T-helper 2 cell treated with Interferon-gamma antibody and Interleukin-4, amounts not matched to agents 5 μg/mL and 100 μg/mL, for 36 hours (primary cell): Measurements from ENCODE around the gene KCNAB1.

Experiments
- DNase-seq: peaks from one replicate; pipeline ENCODE4 v3.0.0; 2021; ENCODE audit warnings: low spot score
- H3K27ac Mint-ChIP-seq: one replicate; pipeline ENCODE4 v1.8.0; 2021; ENCODE audit warnings: mild to moderate bottlenecking, mixed read lengths
- H3K27me3 Mint-ChIP-seq: one replicate; pipeline ENCODE4 v1.8.0; 2021; ENCODE audit warnings: low read depth, mixed read lengths
- H3K36me3 Mint-ChIP-seq: one replicate; pipeline ENCODE4 v1.8.0; 2021; ENCODE audit warnings: low read depth, mixed read lengths
- H3K4me1 Mint-ChIP-seq: one replicate; pipeline ENCODE4 v1.8.0; 2021; ENCODE audit warnings: low read depth, mixed read lengths
- H3K4me3 Mint-ChIP-seq: one replicate; pipeline ENCODE4 v1.8.0; 2022; ENCODE audit warnings: mild to moderate bottlenecking, moderate library complexity, mixed read lengths
- H3K9me3 Mint-ChIP-seq: one replicate; pipeline ENCODE4 v1.8.0; 2021; ENCODE audit warnings: mixed read lengths

Gene KCNAB1

DNA sequence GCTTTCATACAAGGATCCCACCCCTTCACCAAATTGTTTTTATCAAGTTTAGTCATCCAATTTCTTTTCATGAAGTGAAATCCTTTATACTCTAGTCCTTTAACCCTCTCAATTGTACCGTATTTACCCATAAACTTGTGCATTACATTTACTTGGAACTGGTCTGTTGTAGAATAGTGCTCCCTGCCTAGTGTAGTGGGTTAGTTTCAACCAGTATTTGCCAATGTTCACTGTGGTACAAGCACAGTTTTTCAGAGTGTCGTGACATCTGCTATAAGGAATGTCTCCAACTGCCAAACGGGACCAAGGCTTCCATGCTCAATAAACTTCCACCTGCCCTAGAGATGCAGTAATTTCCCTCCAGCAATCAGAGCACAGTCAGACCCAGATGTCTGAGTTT is 211.9 kb downstream of the KCNAB1 start:
- peaks cover 2% of the 10 kb centered on the region for H3K27me3 Mint-ChIP-seq
- H3K27ac Mint-ChIP-seq, result no peak overlapping the region
- DNase-seq, result no peak
- H3K4me3 Mint-ChIP-seq, result no peak overlapping the region
- no peaks in the 10 kb centered on the region for H3K36me3 Mint-ChIP-seq
- no peaks in the 10 kb centered on the region for H3K4me1 Mint-ChIP-seq
- H3K9me3 Mint-ChIP-seq, result no peaks in the 10 kb centered on the region

DNA sequence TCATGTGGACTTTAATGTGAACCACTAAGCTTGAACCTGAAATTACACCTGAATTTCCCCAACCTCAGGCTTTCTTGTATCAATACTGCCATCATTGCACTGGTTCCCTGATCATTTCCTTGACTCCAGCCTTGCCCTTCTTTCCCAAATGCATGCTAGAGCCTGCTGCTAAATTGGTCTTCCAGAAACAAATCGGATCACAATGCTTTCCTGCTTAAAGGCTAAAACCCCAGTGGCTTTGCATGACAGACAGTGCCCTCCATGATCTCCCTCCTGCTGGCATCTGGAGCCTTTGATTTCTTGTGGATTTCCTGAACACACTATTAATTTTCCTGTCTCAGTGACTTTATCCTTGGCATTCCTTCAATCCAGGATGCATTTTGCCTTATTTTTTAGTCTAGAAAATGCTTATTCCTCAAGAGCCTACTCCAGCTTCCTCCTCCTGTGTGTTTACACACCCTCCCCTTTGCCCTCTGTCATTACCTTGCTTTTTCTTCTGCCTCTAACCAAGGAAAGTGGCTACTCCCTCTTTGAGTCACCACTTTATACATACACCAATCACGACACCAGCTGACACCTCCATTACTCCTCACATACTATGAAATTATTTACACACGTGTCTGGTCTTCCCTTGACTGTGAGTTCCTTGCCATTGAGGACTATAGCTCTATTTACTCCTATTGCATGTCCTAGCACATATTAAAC is 214.6 kb downstream of the KCNAB1 start:
- H3K4me1 Mint-ChIP-seq, result no peaks in the 10 kb centered on the region
- H3K27me3 Mint-ChIP-seq, result peaks cover 2% of the 10 kb centered on the region
- H3K27ac Mint-ChIP-seq, result no peak overlapping the region
- no peaks in the 10 kb centered on the region for H3K9me3 Mint-ChIP-seq
- no peak for DNase-seq
- no peak overlapping the region for H3K4me3 Mint-ChIP-seq
- H3K36me3 Mint-ChIP-seq, result no peaks in the 10 kb centered on the region

DNA sequence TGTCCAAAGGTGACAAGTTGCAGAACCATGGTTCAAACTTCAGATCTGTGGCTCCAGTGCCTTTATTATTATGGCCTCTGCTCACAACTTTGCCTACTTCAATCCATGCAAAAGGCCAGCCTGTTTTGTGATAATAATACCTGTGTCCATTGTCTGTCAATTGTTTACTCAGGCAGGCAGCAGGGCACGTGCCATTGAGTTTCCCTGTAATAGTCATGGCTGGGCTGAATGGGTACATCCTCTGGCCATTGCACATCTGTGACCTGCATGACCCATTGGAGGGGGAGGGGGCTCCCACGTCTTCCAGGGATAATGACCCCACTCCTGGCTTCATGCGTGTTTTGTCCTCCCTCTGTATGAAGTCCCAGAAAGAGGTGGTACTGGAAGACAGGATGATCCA is 219.1 kb downstream of the KCNAB1 start:
- no peak for DNase-seq
- Mint-ChIP-seq H3K27me3 (no peaks in the 10 kb centered on the region), H3K36me3 (no peaks in the 10 kb centered on the region), H3K4me3 (no peak overlapping the region), H3K4me1 (no peaks in the 10 kb centered on the region), H3K27ac (no peak overlapping the region), H3K9me3 (no peaks in the 10 kb centered on the region)

DNA sequence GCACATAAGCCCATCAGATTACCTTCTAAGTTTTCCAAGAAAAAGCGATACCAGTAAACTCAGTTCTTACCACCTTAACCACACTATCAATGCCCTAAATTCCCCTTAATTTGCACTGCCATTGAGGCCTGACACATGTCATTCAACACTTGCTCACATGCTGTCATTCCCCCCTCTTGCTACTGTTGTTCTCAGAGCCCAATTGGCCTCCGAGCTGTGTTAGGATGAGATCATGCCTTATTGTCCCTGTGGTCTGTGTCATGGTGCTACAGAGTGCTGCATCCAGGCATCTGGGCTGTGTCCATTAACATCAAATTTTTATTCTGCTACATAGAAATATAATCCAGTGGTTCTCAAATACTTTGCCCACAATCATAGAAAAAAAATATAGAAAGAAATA is 221.0 kb downstream of the KCNAB1 start:
- Mint-ChIP-seq H3K4me1 (no peaks in the 10 kb centered on the region), H3K36me3 (no peaks in the 10 kb centered on the region), H3K9me3 (no peaks in the 10 kb centered on the region), H3K27me3 (peaks cover 3% of the 10 kb centered on the region), H3K27ac (no peak overlapping the region), H3K4me3 (no peak overlapping the region)
- no peak for DNase-seq

DNA sequence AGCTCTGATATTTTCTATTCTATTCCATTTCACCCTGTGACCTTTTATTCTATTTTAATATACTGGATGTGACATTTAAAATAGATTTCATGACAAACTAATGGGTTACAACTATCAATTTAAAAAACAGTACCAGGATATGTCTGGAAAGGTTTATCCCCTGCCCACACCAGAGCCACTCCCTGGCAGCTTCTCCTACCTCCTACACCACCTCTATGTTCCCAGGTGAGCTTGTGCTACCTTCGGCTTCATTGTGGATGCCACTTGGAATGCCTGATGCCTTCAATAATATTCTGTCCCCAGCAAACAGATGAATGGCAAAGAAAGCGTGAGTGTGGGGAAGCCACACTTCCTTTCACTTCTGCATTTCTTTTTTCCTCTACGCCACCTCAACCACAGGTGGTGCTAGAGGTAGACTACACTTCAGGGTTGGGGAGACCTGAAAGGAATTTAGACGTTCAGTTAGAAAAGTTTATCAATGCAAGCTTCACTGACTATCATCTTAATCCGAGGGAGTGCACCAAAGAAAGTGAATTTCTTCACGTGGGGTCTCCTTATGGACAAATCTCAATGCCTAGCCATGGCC is 221.5 kb downstream of the KCNAB1 start:
- Mint-ChIP-seq H3K36me3 (no peaks in the 10 kb centered on the region), H3K4me3 (no peak overlapping the region), H3K9me3 (no peaks in the 10 kb centered on the region), H3K27ac (no peak overlapping the region), H3K27me3 (peaks cover 4% of the 10 kb centered on the region), H3K4me1 (no peaks in the 10 kb centered on the region)
- DNase-seq, result no peak

DNA sequence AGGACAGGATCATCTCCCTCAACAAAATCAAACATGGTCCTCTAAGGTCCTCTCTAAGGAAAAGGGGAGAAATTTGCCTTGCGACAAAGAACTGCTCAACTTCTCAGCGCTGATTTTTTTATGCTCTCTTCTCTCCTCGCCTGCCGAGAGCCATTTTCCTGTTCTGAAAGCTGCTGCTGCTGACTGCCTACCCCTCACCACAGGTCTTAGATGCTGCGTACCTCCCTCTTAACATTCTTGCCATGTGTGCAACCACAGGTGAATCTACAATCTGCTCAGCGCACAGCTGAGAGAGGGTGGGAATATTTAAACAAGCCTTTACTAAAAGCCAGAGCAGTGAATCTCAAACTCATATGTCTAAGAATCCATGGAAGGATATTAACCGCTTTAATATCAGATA is 223.8 kb downstream of the KCNAB1 start:
- H3K27me3 Mint-ChIP-seq, result peaks cover 4% of the 10 kb centered on the region
- DNase-seq, result no peak
- no peaks in the 10 kb centered on the region for H3K4me1 Mint-ChIP-seq

DNA sequence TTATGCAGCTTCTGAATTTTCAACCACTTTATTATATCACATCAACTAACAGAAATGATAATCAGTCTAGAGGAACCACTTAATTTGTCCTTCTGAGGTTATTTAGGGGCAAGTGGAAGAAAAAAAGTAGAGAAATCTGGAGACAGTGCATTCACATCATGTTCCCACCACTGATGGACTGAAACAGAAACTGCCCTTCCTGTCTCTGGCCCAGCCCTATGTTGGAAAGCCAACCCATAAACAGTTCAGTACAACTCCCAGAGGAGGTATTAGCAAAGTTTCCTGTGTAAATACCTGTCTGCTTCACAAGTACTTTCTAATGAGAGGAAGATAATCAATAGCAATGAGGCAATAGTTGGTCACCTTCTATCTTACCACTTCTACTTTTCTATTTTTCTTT is 228.7 kb downstream of the KCNAB1 start:
- no peaks in the 10 kb centered on the region for H3K36me3 Mint-ChIP-seq
- peaks cover 4% of the 10 kb centered on the region for H3K27me3 Mint-ChIP-seq
- no peak for DNase-seq
- peaks cover 3% of the 10 kb centered on the region for H3K4me1 Mint-ChIP-seq
- H3K9me3 Mint-ChIP-seq, result no peaks in the 10 kb centered on the region
- H3K27ac Mint-ChIP-seq, result no peak overlapping the region
- H3K4me3 Mint-ChIP-seq, result no peak overlapping the region

More for the DNA sequence above, 223.8 kb downstream of the KCNAB1 start:
- Mint-ChIP-seq H3K36me3 (no peaks in the 10 kb centered on the region), H3K27ac (no peak overlapping the region), H3K4me3 (no peak overlapping the region), H3K9me3 (no peaks in the 10 kb centered on the region)

DNA sequence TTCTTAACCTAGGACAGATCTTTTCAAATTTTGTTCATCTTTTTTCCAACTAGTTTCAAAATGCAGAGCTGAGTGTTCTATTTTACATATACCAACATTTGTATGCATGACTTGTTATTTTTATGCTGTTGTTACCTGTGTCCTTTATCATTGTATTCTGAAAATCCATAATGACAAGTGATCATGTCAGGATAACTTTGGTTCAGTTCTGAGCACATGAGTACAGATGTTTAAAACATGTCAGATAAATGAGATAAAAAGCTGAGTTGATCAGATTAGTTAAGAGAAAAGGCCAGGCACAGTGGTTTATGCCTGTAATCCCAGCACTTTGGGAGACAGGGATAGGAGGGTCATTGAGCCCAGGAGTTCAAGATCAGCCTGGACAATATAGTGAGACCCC is 229.6 kb downstream of the KCNAB1 start:
- no peak for DNase-seq
- Mint-ChIP-seq H3K4me3 (no peak overlapping the region), H3K36me3 (no peaks in the 10 kb centered on the region), H3K4me1 (peaks cover 3% of the 10 kb centered on the region), H3K27ac (no peak overlapping the region), H3K9me3 (no peaks in the 10 kb centered on the region), H3K27me3 (peaks cover 4% of the 10 kb centered on the region)

DNA sequence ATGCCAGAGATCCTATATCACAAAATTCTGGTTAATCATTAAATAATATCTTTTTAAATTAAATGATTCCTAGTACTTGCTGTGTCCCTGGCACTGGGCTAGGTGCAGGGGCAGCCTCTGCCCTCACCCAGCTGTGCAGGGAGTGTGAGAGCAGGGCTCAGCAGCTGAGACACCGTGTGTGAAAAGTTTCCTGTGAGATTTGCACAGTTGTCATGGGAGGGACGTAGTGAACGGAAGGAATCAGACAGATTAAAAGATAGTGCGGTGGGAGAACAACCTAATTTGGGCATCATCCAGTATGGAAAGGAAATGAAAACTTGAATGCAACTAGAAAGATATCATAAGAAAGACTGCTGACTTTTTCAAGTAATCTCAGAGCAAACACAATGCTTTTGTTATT is 230.4 kb downstream of the KCNAB1 start:
- Mint-ChIP-seq H3K27me3 (peaks cover 5% of the 10 kb centered on the region), H3K9me3 (no peaks in the 10 kb centered on the region), H3K4me1 (peaks cover 3% of the 10 kb centered on the region), H3K36me3 (no peaks in the 10 kb centered on the region), H3K4me3 (no peak overlapping the region), H3K27ac (no peak overlapping the region)
- no peak for DNase-seq

DNA sequence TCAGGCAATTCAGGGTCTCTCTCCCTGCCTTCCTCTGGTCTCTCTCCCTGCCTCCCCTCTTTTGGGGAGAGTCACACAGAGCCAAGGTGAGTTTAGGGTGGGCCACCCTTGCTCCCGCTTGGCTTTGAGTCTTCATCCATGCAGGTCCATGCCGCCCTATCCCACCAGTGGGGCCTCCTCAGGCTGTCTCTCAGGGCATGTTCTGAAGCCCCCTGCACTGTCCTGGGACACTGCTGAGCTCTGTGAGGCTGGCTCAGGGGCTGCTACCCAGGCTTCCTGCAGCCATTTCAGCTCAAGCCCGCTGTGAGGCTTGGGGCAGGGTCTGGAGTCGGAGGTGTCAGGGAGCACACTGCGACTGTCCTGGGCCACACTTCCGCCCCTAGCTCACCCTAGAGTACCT is 231.4 kb downstream of the KCNAB1 start:
- Mint-ChIP-seq H3K4me1 (peaks cover 3% of the 10 kb centered on the region), H3K27ac (no peak overlapping the region), H3K36me3 (no peaks in the 10 kb centered on the region), H3K27me3 (peaks cover 8% of the 10 kb centered on the region), H3K4me3 (no peak overlapping the region), H3K9me3 (no peaks in the 10 kb centered on the region)
- DNase-seq, result no peak

DNA sequence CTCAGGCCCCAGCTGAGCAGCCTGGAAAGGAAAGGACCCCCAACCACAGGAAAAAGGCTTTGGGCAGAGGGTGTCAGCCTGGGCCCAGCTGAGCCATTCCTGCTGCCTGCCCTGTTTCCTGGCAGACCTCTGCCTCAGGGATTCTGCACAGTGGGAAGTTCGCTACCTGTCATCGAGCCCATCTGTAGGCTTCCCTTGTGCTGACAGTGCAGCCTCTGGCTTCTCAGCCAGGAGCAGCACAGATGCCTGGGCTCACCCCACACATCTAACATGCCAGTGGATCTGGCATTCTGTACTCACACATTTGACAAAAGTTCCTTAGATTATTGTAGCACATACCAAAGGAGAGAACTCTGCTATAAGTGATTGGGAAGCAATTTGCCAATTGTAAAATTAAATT is 232.3 kb downstream of the KCNAB1 start:
- peaks cover 3% of the 10 kb centered on the region for H3K4me1 Mint-ChIP-seq
- H3K4me3 Mint-ChIP-seq, result no peak overlapping the region
- H3K36me3 Mint-ChIP-seq, result no peaks in the 10 kb centered on the region
- peaks cover 12% of the 10 kb centered on the region for H3K27me3 Mint-ChIP-seq
- DNase-seq, result no peak
- no peak overlapping the region for H3K27ac Mint-ChIP-seq
- no peaks in the 10 kb centered on the region for H3K9me3 Mint-ChIP-seq

DNA sequence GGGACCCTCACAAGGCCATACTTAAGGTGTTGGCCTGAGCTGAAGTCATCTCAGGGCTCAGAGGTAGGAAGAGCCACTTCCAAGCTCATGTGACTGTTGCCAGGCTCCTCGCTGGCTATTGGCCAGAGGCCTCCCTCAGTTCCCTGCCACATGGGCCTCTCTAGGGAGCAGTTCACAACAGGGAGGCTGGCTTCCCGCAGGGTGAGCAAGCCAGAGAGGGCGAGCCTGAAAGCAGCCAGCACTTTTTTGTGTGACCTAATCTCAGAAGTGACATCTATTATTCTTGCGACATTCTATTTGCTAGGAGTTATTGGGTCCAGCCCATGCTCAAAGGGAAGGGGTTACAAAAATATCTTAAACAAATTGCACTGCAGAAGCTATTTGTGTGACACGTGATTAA is 233.2 kb downstream of the KCNAB1 start:
- H3K27ac Mint-ChIP-seq, result no peak overlapping the region

DNA sequence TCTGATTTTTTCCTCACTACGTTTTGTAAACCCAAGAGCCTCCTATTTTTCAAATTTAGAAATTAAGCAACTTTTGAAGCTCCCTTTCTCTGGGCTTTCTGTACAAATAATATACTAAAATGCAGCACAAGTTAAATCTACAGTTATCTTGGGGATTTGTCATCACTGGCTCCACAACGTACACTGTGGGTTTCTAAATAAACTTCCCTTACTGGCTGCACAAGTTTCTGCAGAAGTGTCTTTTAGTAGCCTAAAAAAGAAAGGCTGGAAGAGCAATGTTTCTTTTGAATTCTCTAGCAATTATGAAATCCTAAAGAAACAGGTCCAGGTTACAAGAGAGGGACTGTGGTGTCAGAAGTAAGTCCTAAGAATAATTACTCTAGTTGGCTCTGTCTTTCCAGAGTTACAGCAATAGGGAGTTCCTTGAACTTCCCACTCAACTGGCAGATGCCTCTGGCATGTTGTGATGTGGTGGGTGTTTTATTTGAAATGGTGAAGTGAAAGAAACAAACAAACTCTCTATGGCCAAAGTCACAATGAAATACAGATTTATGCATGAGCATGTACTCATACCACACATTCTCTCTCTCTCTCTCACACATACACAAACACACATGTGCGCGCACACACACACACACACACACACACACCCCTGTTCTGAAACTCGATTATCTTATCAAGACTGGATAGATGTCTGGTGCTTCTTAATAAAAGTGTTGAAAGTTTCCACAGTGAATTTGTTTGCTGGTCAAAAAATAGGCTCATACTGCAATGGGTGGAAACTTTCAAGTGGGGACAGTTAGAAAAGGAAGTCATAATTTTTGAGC is 236.4 kb downstream of the KCNAB1 start:
- no peak for DNase-seq
- Mint-ChIP-seq H3K36me3 (no peaks in the 10 kb centered on the region), H3K4me1 (no peaks in the 10 kb centered on the region), H3K27me3 (peaks cover 23% of the 10 kb centered on the region), H3K27ac (no peak overlapping the region), H3K4me3 (no peak overlapping the region), H3K9me3 (no peaks in the 10 kb centered on the region)

More for the DNA sequence above, 233.2 kb downstream of the KCNAB1 start:
- Mint-ChIP-seq H3K27me3 (peaks cover 12% of the 10 kb centered on the region), H3K4me3 (no peak overlapping the region), H3K9me3 (no peaks in the 10 kb centered on the region), H3K36me3 (no peaks in the 10 kb centered on the region), H3K4me1 (peaks cover 3% of the 10 kb centered on the region)
- no peak for DNase-seq

DNA sequence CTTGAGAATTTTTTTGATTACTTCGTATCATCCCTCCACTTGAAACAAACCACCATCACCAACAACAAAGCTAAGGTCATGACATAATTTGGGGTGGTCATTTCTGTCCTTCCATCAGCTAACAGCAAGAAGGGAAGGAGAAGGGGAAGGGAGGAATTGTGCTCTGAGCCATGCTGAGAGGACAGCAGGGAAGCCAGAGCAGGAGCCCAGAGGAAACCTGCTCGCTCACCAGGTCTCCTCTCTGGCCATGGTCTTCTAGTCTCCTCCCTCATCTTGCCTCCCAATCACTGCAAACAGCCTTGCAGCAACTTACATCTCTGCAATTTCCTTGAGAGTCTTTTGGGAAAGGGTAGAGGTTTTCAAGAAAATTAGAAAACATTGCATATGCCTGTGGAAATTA is 237.9 kb downstream of the KCNAB1 start:
- H3K27me3 Mint-ChIP-seq, result peaks cover 26% of the 10 kb centered on the region
- H3K36me3 Mint-ChIP-seq, result no peaks in the 10 kb centered on the region
- no peaks in the 10 kb centered on the region for H3K9me3 Mint-ChIP-seq
- DNase-seq, result no peak
- no peaks in the 10 kb centered on the region for H3K4me1 Mint-ChIP-seq
- H3K4me3 Mint-ChIP-seq, result no peak overlapping the region
- no peak overlapping the region for H3K27ac Mint-ChIP-seq
